HG02885 (cell line): ENCODE results near the gene NKAPD1.
"Not testable (repeated sequence)": the region's sequence is repeated elsewhere in the genome, so short reads cannot be mapped to it uniquely, and the experiment has no call there.

Experiments used
- ATAC-seq: cut with Tn5 transposase; IDR thresholded peaks from one replicate; pipeline ENCODE4 v1.9.1; 2021; ENCODE audit warnings: mild to moderate bottlenecking; ENCODE audit not compliant: unreplicated experiment, poor library complexity

The NKAPD1 gene

GRCh38 chr11:112073941-112074811, at the start of gene NKAPD1, which contains the start of gene PIH1D2:
NKAPD1 (plus strand) TSS chr11:112074299; CDS start chr11:112075575, 1,276 bp downstream.
PIH1D2 (minus strand) TSS chr11:112074017; CDS start chr11:112073174, 843 bp downstream.
- ATAC-seq = peak; percentile 90

- ATAC-seq = peak; percentile 78
Observed at GRCh38 chr11:112024773-112025678, 49.1 kb upstream of the NKAPD1 start, which contains the start of gene DLAT. DLAT (plus strand) TSS chr11:112025408; CDS start chr11:112025473, 65 bp downstream.

GRCh38 chr11:112025707-112026106, 48.4 kb upstream of the NKAPD1 start:
- peak; percentile 5 for ATAC-seq

GRCh38 chr11:112026784-112027410, 47.2 kb upstream of the NKAPD1 start:
- ATAC-seq = not testable (repeated sequence)

GRCh38 chr11:112029460-112029859, 44.6 kb upstream of the NKAPD1 start:
- no peak for ATAC-seq

GRCh38 chr11:112033902-112034301, 40.2 kb upstream of the NKAPD1 start:
- ATAC-seq = no peak

GRCh38 chr11:112037527-112037926, 36.6 kb upstream of the NKAPD1 start:
- ATAC-seq = no peak

- ATAC-seq = no peak
Observed at GRCh38 chr11:112042161-112042960, 31.7 kb upstream of the NKAPD1 start.

- ATAC-seq = no peak
Observed at GRCh38 chr11:112042961-112043304, 31.2 kb upstream of the NKAPD1 start.

GRCh38 chr11:112044961-112045360, 29.1 kb upstream of the NKAPD1 start:
- no peak for ATAC-seq

GRCh38 chr11:112046647-112047046, 27.5 kb upstream of the NKAPD1 start:
- not testable (repeated sequence) for ATAC-seq

GRCh38 chr11:112048256-112048655, 25.8 kb upstream of the NKAPD1 start:
- ATAC-seq = not testable (repeated sequence)

GRCh38 chr11:112049777-112050176, 24.3 kb upstream of the NKAPD1 start:
- ATAC-seq = no peak

- peak; percentile 89 for ATAC-seq
Observed at GRCh38 chr11:112050721-112051120, 23.4 kb upstream of the NKAPD1 start.

GRCh38 chr11:112051768-112052167, 22.3 kb upstream of the NKAPD1 start:
- ATAC-seq = no peak

- ATAC-seq = no peak
Observed at GRCh38 chr11:112057170-112057569, 16.9 kb upstream of the NKAPD1 start.

- no peak for ATAC-seq
Observed at GRCh38 chr11:112058103-112058502, 16.0 kb upstream of the NKAPD1 start.

- no peak for ATAC-seq
Observed at GRCh38 chr11:112062923-112063322, 11.2 kb upstream of the NKAPD1 start.

- ATAC-seq = no peak
Observed at GRCh38 chr11:112082729-112083128, 8.6 kb downstream of the NKAPD1 start.
